Neural cell (in vitro differentiated cells): ENCODE data around the gene THRAP3. TPM values are rescaled to one million over a fixed set of nuclear protein-coding genes. Genes with fewer than 3 reads are reported as not detected.

Experiments
- H2AFZ ChIP-seq: fragments of 200-600, 300-800 bp; sonication (generic), shearing (Covaris generic); 2 replicates; pipeline ENCODE4 v1.6.0; 2014; ENCODE audit warnings: low read depth, mild to moderate bottlenecking, antibody characterized with exemption, low read length, moderate library complexity
- H3F3A ChIP-seq: fragments of 200-600 bp; shearing (Covaris generic); 2 replicates; pipeline ENCODE4 v1.6.1; 2016; ENCODE audit warnings: mild to moderate bottlenecking, moderate library complexity, mixed read lengths, antibody characterized with exemption, low read length; ENCODE audit not compliant: insufficient read depth, poor library complexity, severe bottlenecking
- H3K27ac ChIP-seq: fragments of 200-600, 300-800 bp; sonication (generic), shearing (Covaris generic); 2 replicates; pipeline ENCODE4 v1.5.1; 2014; ENCODE audit warnings: mild to moderate bottlenecking, low read length, moderate library complexity
- H3K27me3 ChIP-seq: fragments of 300-800, 200-600 bp; sonication (generic), shearing (Covaris generic); 2 replicates; pipeline ENCODE4 v1.6.0; 2014; ENCODE audit warnings: mild to moderate bottlenecking, low read depth, low read length, moderate library complexity; ENCODE audit not compliant: insufficient read depth
- H3K36me3 ChIP-seq: fragments of 300-800, 200-600 bp; sonication (generic), shearing (Covaris generic); 2 replicates; pipeline ENCODE4 v1.5.1; 2014; ENCODE audit warnings: mild to moderate bottlenecking, antibody characterized with exemption, low read length, moderate library complexity; ENCODE audit not compliant: insufficient read depth
- H3K4me2 ChIP-seq: fragments of 300-800, 200-600 bp; sonication (generic), shearing (Covaris generic); 2 replicates; pipeline ENCODE4 v1.6.0; 2014; ENCODE audit warnings: mild to moderate bottlenecking, low read length
- H3K4me3 ChIP-seq: fragments of 300-800, 200-600 bp; sonication (generic), shearing (Covaris generic); 2 replicates; pipeline ENCODE4 v1.5.1; 2014; ENCODE audit warnings: mild to moderate bottlenecking, low read length, moderate library complexity
- H3K79me2 ChIP-seq: fragments of 200-600 bp; shearing (Covaris generic); replicated peaks from 2 replicates; pipeline ENCODE4 v1.6.0; 2014; ENCODE audit warnings: mild to moderate bottlenecking, low read length, moderate library complexity; ENCODE audit not compliant: insufficient read depth
- H3K9ac ChIP-seq: fragments of 300-800, 200-600 bp; sonication (generic), shearing (Covaris generic); 2 replicates; pipeline ENCODE4 v1.6.1; 2016; ENCODE audit warnings: mild to moderate bottlenecking, low read length, mixed read lengths
- H3K9me2 ChIP-seq: fragments of 200-600 bp; shearing (Covaris generic); 2 replicates; pipeline ENCODE4 v1.6.1; 2016; ENCODE audit warnings: mild to moderate bottlenecking, low read length, mixed read lengths; ENCODE audit not compliant: insufficient read depth
- H3K9me3 ChIP-seq: fragments of 200-600, 300-800 bp; sonication (generic), shearing (Covaris generic); 2 replicates; pipeline ENCODE4 v1.6.1; 2016; ENCODE audit warnings: mild to moderate bottlenecking, mixed run types, low read length, moderate library complexity, mixed read lengths
- H4K20me1 ChIP-seq: fragments of 200-600 bp; shearing (Covaris generic); 2 replicates; pipeline ENCODE4 v1.6.1; 2016; ENCODE audit warnings: mild to moderate bottlenecking, mixed run types; ENCODE audit not compliant: insufficient read depth
- EP300 ChIP-seq: fragments of 450-650 bp; conservative IDR thresholded peaks from 2 replicates; pipeline ENCODE4 v1.6.1; 2014; ENCODE audit warnings: antibody characterized with exemption, mild to moderate bottlenecking, moderate library complexity; ENCODE audit not compliant: poor library complexity, severe bottlenecking
- EZH2 ChIP-seq: fragments of 200-600, 300-800 bp; shearing (Covaris generic), sonication (generic); IDR thresholded peaks from 2 replicates; pipeline ENCODE4 v1.6.1; 2014; ENCODE audit warnings: antibody characterized with exemption, low read length, borderline replicate concordance, mild to moderate bottlenecking; ENCODE audit not compliant: insufficient read depth, poor library complexity, severe bottlenecking
- MXI1 ChIP-seq: fragments of 450-650 bp; conservative IDR thresholded peaks from 2 replicates; pipeline ENCODE4 v1.6.1; 2014; ENCODE audit warnings: antibody characterized with exemption, mild to moderate bottlenecking; ENCODE audit not compliant: poor library complexity, severe bottlenecking
- POLR2AphosphoS5 ChIP-seq: IDR thresholded peaks from 2 replicates; pipeline ENCODE4 v1.6.1; 2012
- RAD21 ChIP-seq: fragments of 450-650 bp; conservative IDR thresholded peaks from 2 replicates; pipeline ENCODE4 v1.6.1; 2014; ENCODE audit warnings: antibody characterized with exemption, mild to moderate bottlenecking, moderate library complexity
- REST ChIP-seq: IDR thresholded peaks from 2 replicates; pipeline ENCODE4 v1.6.1; 2012; ENCODE audit warnings: borderline replicate concordance
- SMC3 ChIP-seq: fragments of 450-650 bp; conservative IDR thresholded peaks from 2 replicates; pipeline ENCODE4 v1.6.1; 2014; ENCODE audit warnings: antibody characterized with exemption, mild to moderate bottlenecking, moderate library complexity; ENCODE audit not compliant: poor library complexity
- polyA plus RNA-seq: library from polyadenylated mRNA; depleted of rRNA; stranded (reverse); fragments of >200 nt; gene quantifications from 2 replicates; pipeline ENCODE4 v1.2.3, GENCODE V29; 2014

Gene THRAP3
- polyA plus RNA-seq, 1 donor from 2014 or later: 54.4 TPM

GRCh38 chr1:36339615-36340014 is 115.4 kb downstream of the THRAP3 start:
- Histone ChIP-seq H3K9me3 (no peaks in the 10 kb centered on the region), H3K79me2 (no peaks in the 10 kb centered on the region), H3K27ac (no peak overlapping the region), H3K27me3 (no peaks in the 10 kb centered on the region), H3K9ac (no peak overlapping the region), H3K9me2 (no peaks in the 10 kb centered on the region), H3F3A (no peaks in the 10 kb centered on the region), H4K20me1 (no peaks in the 10 kb centered on the region), H3K4me3 (no peak overlapping the region), H2AFZ (no peak overlapping the region), H3K4me2 (no peak overlapping the region), H3K36me3 (no peaks in the 10 kb centered on the region)
- TF ChIP-seq EP300: no peak

GRCh38 chr1:36341626-36342320 is 117.5 kb downstream of the THRAP3 start:
- H3K36me3 ChIP-seq: peaks cover 5% of the 10 kb centered on the region
- TF ChIP-seq RAD21: no peak
- TF ChIP-seq EZH2: no peak
- no peaks in the 10 kb centered on the region for H3F3A ChIP-seq
- no peaks in the 10 kb centered on the region for H3K9me3 ChIP-seq
- no peaks in the 10 kb centered on the region for H3K9me2 ChIP-seq
- no peak overlapping the region for H3K4me2 ChIP-seq
- H3K79me2 ChIP-seq: no peaks in the 10 kb centered on the region
- no peaks in the 10 kb centered on the region for H3K27me3 ChIP-seq
- no peak overlapping the region for H2AFZ ChIP-seq
- no peaks in the 10 kb centered on the region for H4K20me1 ChIP-seq
- H3K27ac ChIP-seq: no peak overlapping the region
- H3K9ac ChIP-seq: no peak overlapping the region
- H3K4me3 ChIP-seq: no peak overlapping the region

- Histone ChIP-seq H3K9ac (no peak overlapping the region), H3K27me3 (no peaks in the 10 kb centered on the region), H3K79me2 (no peaks in the 10 kb centered on the region), H3K4me3 (no peak overlapping the region), H3K9me3 (no peaks in the 10 kb centered on the region), H3K27ac (no peak overlapping the region), H3F3A (no peaks in the 10 kb centered on the region), H2AFZ (no peak overlapping the region), H3K36me3 (peaks cover 5% of the 10 kb centered on the region), H4K20me1 (no peaks in the 10 kb centered on the region), H3K4me2 (no peak overlapping the region), H3K9me2 (no peaks in the 10 kb centered on the region)
- TF ChIP-seq MXI1 (no peak), REST (no peak), EZH2 (no peak), SMC3 (no peak), RAD21 (no peak), POLR2AphosphoS5 (no peak)
Observed at GRCh38 chr1:36342426-36343185, 118.4 kb downstream of the THRAP3 start.
